T-helper 2 cell treated with Interferon-gamma antibody and Interleukin-4, amounts not matched to agents 100 ng/mL and 5 ng/mL, for 36 hours (primary cell): ENCODE measurements around the gene SMIM24. TPM values are rescaled to one million over a fixed set of nuclear protein-coding genes. Genes with fewer than 3 reads are reported as not detected.

Experiments used
- intact Hi-C: fragments of 100-400 bp; cut with micrococcal nuclease; formaldehyde crosslinking; loops from one replicate; pipeline ENCODE4 v1.15.1; 2023
- total RNA-seq: library from RNA; stranded (reverse); gene quantifications from 2 replicates; pipeline ENCODE4 v1.2.3, GENCODE V29; 2022

Gene SMIM24
- total RNA-seq, 1 donor from 2014 or later, result 1.5 TPM

DNA sequence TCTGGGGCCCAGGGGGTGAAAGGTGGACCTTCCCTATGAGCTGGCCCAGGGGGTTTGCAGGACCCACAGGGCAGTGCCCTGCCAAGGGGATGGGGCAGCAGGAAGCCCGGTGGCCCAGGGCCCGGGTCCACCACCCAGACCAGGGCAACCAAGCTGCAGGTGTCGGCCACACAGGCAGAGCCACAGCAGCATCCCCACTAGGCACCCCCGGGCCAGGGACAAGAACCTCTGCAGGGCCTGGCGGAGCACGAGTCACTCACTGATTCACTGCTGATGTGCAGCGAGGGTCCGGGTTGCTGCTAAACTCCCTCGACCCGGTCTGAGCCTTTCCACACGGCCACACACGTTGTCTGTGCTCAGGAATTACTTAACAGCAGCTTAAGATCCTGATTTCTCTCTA lies 34.6 kb upstream of the SMIM24 start:
- intact Hi-C loops, result no loop called here

DNA sequence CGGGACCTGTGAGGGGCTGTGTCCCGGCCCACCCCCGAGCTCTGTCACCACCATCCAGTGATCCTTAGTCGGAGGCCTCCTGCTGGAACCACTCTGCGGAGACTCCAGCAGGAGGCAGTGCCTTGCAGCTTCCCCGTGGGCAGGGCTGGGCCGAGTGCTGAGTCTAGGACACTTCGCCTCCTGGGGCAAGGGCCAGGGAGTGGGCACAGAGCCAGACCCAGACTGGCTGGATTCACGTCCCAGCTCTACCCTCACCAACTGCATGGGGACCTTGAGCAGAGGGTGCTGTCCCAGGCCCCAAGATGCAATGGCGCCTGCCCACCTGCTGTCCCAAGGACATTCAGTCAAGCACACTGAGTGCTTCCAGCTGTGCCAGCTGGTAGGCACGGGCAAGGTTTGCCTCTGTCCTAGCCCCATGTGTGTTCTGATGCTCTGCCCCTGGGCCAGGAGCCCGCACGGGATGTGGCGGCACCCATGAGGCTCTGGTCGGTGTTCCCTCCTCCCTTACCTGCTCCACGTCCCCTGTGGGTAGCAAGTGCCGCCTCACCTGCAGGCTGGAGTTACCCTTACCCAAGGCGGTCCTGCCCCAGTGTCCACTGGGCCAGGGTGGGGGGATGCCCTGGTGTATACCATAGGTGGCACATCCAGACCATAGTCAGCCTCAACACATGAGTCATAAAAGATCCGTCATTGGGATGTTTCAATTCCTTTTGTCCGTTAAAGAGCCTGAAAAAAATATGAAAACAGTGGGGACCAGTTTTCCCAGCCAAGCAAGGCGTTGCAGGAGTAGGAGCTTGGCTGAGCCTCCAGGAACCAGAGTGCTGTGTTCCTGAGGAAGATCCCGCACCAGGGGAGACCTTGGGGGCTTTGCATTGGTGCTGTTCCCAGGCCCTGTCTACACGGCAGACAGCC lies 33.2 kb upstream of the SMIM24 start:
- intact Hi-C loops, result no loop called here

DNA sequence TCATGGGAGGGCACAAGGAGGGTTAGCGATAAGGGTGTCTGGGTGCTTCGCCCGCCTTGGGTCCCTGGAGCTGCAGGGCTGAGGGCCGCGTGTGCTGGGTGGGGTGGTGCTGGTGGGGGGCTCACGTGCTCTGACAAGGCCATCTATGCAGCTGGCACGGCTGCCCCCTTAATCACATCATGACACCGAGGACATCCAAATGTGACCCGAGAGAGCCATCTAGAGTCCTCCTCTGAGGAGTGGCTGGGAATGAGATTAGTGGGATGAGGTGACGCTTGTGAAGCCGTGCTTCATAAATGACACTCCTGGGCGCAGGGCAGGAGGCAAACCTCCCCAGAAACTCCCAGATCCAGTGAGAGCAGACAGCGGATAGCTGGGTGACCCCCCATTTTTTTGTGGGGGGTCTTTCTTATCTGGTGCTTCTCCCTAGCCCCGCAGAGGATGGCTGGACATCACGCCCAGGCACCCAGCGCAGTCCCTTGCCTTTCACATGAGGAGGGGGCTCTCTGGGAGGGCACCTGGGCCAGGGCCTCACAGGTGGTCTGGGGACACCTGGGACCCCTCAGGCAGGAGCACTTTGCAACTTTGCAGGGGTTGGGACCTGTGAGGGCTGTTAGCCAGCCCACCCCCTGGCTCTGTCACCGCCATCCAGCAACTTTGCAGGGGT lies 32.4 kb upstream of the SMIM24 start:
- intact Hi-C loops, result no loop called here

DNA sequence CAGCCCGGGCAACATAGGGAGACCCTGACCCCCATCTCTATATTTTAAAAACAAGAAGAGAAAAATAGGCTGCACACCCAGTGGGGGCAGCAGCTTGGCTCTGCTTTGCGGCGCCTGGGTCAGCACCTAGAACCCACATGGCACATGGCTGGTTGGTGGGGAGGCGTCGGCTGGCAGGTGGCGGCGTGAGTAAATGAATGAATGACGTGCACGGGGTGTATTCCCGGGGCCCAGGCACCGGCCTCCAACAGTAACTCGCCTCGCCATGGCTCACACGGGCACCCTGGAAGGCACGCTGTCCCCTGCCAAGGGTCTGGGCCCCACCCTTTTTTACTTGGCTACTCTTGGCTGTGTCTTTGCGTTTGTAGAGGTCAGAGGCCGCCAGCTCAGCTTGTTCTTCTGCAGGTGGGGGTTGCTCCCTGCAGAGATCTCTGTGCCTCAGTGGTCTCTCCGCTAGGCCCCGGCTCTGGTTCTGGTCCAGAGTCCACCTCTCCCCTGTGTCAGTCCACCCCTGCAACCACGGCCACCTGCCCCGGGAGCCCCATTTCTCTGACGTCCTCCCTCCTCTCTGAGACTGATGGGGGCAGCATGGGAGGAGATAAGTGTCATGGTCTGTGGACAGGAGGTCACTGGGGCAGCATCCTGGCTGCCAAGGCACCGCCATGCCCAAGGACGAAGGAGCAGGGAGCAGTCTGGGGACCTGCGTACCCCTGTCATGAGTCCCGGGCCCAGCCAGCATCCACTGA lies 31.4 kb upstream of the SMIM24 start:
- intact Hi-C loops, result no loop called here

DNA sequence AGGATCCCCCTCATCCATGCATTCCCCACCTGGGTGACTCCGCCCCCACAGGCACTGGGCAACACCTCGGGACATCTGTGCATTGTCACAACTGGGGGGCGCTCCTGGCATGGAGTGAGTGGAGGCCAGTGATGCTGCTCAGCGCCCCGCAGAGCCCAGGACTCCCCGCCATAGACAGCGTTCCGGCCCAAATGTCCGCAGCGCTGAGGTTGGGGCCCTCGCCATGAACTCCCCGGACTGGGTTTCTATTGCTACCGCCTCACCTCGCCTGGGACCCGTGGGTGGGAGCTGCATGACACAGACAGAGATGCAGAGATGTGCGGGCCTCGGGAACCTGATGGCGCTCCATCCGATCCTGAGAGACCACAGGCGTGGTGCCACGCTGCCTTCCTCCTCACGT lies 30.4 kb upstream of the SMIM24 start:
- intact Hi-C loops, result no loop called here

DNA sequence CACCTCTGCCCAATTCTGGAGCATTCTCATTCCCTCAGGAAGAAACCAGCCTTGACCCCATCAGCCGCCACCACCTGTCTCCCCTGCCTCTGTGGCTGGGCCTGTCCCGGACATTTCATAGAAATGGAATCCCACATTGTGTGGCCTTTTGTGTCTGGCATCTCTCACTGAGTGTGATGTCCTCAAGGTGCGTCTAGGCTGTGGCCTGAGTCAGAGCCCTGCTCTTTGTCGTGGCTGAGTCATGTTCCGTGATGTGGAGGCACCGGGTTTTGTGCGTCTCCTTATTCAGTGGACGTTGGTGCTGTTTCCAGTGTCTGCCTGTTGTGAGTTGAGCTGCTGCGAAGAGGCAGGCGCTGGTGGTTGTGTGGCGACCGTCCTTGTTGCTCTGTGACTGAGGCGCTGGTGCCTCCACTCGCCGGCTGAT lies 29.3 kb upstream of the SMIM24 start:
- intact Hi-C loops, result loop anchor here (5.0 to 10.0 kb wide), 3 partner anchors 48 to 1355 kb away; partner anchors contain the start of genes AP3D1 and MFSD12

DNA sequence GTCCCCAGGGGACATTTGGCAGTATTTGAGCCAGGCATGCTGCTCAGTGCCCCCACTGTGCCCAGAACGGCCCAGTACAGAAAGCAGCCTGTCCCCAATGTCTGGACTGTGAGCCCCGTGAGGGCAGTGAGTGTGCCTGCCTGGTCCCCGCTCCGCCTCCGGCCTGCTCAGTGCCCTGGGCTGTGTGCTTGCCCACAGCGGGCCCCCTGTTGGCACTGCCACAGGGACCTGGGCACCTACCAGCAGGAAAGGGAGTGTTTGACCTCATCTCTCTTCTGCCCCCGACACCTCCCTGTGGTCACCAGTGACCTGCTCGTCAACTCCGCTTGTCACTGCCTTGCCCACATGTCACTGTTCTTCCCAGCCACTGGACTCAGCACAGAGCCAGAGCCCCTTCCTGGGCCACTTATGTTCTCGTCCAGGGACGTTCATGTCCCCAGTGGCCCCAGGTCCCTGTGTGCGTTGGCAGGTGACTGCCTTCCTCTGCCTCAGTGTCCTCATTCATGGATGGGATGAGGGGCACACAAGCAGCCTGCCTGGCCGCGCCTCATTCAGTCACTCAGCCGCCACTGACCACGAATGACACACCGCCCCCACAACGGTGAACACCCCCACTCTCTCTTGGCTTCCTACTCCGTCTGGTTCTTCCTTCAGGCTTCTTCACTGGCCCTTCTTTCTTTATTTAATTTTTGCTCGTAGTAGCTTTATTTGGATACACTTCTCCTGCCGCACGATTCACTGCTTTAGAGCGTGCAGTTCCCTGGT lies 28.6 kb upstream of the SMIM24 start:
- intact Hi-C loops, result loop anchor here (5.0 to 10.0 kb wide), 3 partner anchors 48 to 1354 kb away; partner anchors contain the start of genes AP3D1 and MFSD12

DNA sequence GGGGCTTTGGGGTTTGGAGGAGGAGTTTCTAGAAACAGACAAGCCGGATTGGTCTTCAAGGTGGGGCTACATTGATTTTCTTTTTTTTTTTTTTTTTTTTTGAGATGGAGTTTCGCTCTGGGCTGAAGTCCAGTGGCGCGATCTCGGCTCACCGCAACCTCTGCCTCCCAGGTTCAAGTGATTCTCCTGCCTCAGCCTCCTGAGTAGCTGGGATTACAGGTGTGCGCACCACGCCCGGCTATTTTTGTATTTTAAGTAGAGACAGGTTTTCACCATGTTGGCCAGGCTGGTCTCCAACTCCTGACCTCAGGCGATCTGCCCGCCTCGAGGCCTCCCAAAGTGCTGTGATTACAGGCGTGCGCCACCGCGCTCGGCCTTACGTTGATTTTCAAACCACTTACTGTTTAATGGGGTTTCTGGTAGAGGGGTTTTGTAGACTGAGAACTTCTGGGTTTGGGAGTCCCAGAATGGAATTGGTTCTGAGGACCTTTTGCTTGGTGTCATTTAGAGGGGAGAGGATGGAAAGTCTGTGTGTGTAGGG lies 27.9 kb upstream of the SMIM24 start:
- intact Hi-C loops, result loop anchor here (5.0 to 10.0 kb wide), 3 partner anchors 49 to 1353 kb away; partner anchors contain the start of genes AP3D1 and MFSD12

DNA sequence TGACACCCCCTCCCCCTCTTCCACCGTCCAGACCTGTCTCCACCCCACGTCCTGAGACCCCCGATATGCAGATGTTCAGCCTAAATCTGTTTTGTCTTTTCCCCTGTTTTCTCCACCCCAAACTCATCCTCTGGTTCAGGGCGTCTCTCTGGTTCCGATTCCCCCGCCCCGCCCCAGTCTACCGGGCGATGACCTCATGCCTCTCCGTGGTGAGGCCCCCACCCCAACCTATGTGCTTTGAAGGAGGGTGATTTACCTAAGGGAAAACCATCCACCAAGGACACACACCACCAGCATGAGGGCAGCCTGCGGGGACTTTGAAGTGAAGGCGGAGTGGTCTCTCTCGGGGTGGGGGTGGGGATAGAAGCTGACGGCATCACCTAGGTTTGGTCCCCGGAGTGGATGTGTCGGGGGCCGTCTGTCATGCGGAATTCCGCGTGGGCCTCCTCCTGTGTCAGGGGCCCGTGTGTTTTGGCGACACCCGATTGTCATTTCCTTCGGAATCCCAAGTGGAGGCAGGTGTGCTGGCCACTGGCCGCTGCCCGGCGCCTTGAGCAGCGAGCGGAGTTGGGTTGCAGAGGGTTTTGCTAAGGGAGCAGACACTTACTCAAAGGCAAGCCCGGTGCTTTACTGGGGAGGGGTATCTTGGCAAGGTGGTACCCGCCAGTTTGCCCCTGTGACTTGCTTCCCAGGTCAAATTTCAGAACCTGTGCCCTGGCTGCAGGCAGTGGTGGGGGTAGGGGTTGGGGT lies 27.2 kb upstream of the SMIM24 start:
- intact Hi-C loops, result loop anchor here (5.0 to 10.0 kb wide), 3 partner anchors 50 to 1353 kb away; partner anchors contain the start of genes AP3D1 and MFSD12

DNA sequence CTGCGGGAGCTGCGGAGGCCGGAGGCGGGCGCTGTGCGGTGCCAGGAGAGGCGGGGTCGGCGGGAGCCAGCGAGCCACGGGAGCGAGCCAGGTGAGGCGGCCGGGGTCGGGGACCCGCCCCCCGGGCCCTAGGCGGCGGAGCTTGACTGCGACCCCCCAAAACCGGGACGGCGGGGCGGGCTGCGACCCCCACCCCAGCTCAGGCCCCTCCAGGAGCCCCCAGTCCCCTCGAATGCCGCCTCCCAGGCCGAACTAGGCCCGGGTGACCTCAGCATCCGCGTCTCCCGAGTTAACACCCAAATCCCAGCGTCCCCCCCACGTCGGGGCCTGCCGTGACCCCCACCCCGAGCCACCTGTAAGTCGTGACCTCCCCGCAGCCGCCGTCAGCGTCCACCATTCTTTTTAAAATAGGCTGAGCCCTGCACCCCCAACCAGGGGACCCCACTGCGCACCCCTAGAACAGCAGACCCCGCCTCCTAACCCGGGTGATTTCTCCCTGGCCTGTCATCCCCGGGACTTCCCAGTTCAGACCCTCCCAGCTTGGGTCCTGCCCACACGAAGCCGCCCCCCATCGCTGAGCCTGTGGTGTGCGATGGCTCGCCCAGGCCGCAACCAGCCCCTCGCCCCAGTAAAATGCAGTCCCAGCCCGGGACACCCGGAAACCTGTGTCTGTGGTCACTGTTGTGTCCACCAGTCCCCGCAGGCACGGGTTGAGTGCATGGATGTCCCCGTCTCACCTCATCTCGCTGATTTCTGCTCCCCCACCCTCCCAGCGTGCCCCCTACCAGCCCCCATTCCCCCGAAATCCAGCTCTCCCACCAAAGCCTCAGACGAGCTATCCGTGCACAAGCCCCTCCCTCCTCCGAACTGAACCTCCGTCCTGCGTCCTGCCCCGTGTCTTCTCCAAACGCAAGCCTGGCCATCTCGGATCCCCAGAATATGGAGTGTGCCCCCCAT lies 26.3 kb upstream of the SMIM24 start:
- intact Hi-C loops, result loop anchor here (1.0 to 10.0 kb wide), 5 partner anchors 51 to 1352 kb away; partner anchors contain the start of genes AP3D1, HMG20B and MFSD12

DNA sequence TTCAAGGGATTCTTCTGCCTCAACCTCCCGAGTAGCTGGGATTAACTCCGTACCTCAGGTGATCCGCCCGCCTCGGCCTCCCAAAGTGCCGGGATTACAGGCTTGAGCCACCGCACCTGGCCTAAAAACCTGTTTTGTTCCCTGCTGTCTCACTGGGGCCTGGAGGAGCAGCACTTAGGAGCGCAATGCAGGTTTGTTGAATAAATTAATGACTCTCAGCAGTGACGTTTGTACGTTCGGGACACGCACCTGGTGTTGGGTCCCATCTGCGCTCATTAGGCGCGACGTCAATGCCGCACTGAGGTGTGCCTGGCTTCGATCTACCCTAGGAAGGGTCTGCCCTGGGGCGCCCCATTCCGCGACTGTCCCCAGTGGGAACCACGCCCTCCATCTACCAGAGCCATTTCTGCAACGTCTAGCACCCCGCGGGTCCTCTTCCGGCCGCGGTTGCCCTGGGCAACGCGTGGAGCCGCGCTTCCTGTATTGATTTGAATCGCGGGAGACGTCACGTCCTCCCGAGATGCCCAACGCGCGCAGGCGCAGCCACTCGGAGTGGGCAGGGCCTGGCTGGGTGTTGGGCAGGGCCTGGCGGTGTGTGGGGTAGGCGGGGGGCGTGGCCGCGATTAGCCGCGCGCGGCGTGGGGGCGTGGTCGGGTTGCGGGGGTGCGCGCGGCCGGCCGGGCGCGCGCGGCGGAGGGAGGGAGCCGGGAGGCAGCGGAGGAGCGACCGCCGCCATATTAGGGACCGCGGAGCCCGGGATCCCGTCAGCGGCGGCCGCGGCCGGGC lies 25.5 kb upstream of the SMIM24 start, which contains the start of gene FZR1:
Gene FZR1 (plus strand): TSS at position 714 of the 786 bp plus-strand sequence. CDS start 16,679 bp downstream, outside the sequence.
- intact Hi-C loops, result loop anchor here (1.0 to 10.0 kb wide), 5 partner anchors 52 to 1351 kb away; partner anchors contain the start of genes AP3D1, HMG20B and MFSD12

DNA sequence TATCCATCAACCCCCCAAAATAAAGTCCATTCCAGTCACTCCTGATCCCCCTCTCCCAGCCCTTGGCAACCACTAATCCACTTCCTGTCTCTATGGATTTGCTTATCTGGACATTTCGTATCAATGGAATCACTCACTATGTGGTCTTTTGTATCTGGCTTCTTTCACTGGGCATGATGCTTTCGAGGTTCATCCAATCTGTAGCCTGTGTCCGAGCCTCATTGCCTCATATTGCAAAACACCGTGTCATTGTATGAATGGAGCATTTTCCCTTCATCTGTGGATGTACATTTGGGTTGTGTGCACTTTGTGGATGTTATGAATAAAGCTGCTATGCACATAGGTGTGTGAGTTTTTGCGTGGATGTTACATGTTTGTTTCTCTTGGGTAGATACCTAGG lies 24.4 kb upstream of the SMIM24 start:
- intact Hi-C loops, result loop anchor here (5.0 to 10.0 kb wide), 3 partner anchors 53 to 1350 kb away; partner anchors contain the start of genes AP3D1 and MFSD12

DNA sequence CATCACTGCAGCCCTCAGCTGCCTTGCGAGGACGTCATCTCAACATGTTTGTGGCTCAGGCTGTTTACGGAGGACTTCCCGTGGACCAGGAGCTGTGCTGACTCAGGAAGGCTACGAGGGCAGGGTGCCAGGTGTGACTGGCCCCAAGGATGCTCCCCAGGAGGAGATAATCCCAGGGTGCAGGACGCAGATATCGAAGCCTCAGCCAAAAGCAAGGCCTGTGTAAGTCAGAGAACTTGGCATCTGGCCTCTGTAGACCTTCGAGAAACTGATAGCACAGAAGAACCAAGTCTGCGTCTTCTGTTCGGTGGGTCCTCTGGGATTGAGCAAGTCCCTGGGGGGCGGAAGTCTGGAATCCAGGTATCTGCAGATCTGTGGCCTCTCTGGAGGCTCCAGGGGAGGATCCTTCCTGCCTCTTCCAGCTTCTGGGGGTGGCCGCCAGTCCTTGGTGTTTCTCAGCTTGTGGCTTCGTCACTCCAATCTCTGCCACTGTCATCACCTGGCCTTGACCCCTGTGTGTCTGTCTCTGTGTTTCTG lies 22.8 kb upstream of the SMIM24 start:
- intact Hi-C loops, result loop anchor here (10.0 kb wide), 2 partner anchors 548 to 1348 kb away; partner anchors contain the start of gene AP3D1

DNA sequence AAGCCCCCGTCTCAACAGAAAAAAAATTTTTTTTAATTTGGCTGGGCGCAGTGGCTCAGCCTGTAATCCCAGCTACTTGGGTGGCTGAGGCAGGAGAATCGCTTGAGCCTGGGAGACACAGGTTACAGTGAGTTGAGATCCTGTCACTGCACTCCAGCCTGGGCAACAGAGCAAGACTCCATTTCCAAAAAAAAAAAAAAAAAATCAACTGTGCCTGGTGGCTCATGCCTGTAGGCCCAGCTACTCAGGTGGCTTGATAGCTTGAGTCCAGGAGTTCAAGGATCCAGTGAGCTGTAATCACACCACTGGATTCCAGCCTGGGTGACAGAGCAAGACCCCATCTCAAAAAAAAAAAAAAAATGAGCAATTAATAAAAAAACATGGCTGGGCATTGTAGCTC lies 21.5 kb upstream of the SMIM24 start:
- intact Hi-C loops, result loop anchor here (10.0 kb wide), 2 partner anchors 547 to 1347 kb away; partner anchors contain the start of gene AP3D1

DNA sequence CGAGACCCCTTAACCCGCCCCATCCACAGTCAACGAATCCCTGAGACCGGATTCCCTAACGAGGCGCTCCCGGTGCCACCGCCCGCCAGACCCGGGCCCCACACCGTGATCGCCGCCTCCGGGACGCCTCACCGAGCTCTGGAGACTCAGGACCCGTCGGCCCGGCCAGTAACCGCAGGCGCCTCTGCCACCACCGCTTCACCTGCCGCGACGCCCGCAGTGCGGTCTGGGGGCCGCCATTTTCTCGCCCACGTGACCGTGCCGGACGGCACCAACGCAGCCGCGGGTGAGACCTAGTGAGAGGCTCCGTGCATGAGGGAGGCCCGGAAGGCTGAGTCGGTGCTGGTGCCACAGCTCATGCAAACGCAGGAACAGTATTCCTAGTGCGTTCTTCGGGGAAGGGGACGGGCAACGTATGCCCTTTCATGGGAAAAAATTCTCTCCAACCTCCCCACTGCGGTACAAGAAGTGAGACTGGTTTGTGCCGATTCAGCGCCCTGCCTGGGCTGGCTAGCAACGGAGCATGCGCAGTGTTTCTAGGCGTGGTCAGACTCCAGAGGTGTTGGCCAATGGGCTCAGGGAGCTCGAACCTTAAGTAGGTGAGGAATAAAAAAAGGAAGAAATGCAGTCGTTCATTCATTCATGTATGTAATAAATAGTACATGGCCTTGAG lies 20.2 kb upstream of the SMIM24 start, which contains the start of gene DOHH:
Gene DOHH (minus strand): TSS at position 246 of the 673 bp plus-strand sequence. CDS start 3,860 bp downstream, outside the sequence.
- intact Hi-C loops, result loop anchor here (10.0 kb wide), 2 partner anchors 546 to 1346 kb away; partner anchors contain the start of gene AP3D1
